Renal cortex interstitium (tissue), 11 donors: ENCODE data around the gene HOXB9. TPM values are rescaled to one million over a fixed set of nuclear protein-coding genes. Genes with fewer than 3 reads are reported as not detected.
A peak's percentile ranks its signal among the peaks of the same experiment; 100 is the strongest.

Source experiments
- DNase-seq, 11 donors: peaks; one replicate each; pipeline ENCODE4 v3.0.0-alpha.2; 2013; ENCODE audit warnings: low read depth in 9 of 11, low spot score in 4 of 11; ENCODE audit errors: extremely low read depth in 1 of 11
- polyA plus RNA-seq, 3 donors: library from polyadenylated mRNA; unstranded; fragments of 120-200 nt; gene quantifications; one replicate each; pipeline ENCODE4 v1.2.1, GENCODE V29; 2013; ENCODE audit not compliant: insufficient read length in 3 of 3

HOXB9 gene
- polyA plus RNA-seq, 3 donors, result 68.7 to 88.7 (median 72.5) TPM

GRCh38 chr17:48616717-48617470, 9.3 kb downstream of the HOXB9 start:
- DNase-seq, result peak in 2 of 11 donors; percentile 15 to 42

GRCh38 chr17:48615963-48616716, 10.0 kb downstream of the HOXB9 start:
- DNase-seq, result peak in 2 of 11 donors; percentile 25 to 27

GRCh38 chr17:48615047-48615962, 10.9 kb downstream of the HOXB9 start, which contains the start of gene HOXB8:
TSS of gene HOXB8 (minus strand) at chr17:48615292. CDS start at chr17:48614704, 588 bp downstream.
- peak in 3 of 11 donors; percentile 58 to 63 (median 58) for DNase-seq

- DNase-seq, result peak in 1 of 11 donors; percentile 31
Observed at GRCh38 chr17:48613862-48614694, 12.1 kb downstream of the HOXB9 start.

- DNase-seq, result peak in 1 of 11 donors; percentile 40
Observed at GRCh38 chr17:48612854-48613691, 13.1 kb downstream of the HOXB9 start.

GRCh38 chr17:48612456-48612853, 13.7 kb downstream of the HOXB9 start:
- DNase-seq, result no peak

- DNase-seq, result peak in 4 of 11 donors; percentile 81 to 90 (median 86)
Observed at GRCh38 chr17:48611681-48612455, 14.3 kb downstream of the HOXB9 start.

- no peak for DNase-seq
Observed at GRCh38 chr17:48611213-48611612, 14.9 kb downstream of the HOXB9 start.

- peak in 1 of 11 donors; percentile 77 for DNase-seq
Observed at GRCh38 chr17:48610282-48611211, 15.6 kb downstream of the HOXB9 start, which contains the start of gene HOXB7. TSS of gene HOXB7 (minus strand) at chr17:48611017. CDS start at chr17:48610918, 99 bp downstream.

- no peak for DNase-seq
Observed at GRCh38 chr17:48609759-48610281, 16.3 kb downstream of the HOXB9 start.

- DNase-seq, result no peak
Observed at GRCh38 chr17:48609033-48609432, 17.1 kb downstream of the HOXB9 start.

GRCh38 chr17:48608494-48608834, 17.7 kb downstream of the HOXB9 start:
- no peak for DNase-seq

- no peak for DNase-seq
Observed at GRCh38 chr17:48606892-48607614, 19.1 kb downstream of the HOXB9 start.

- no peak for DNase-seq
Observed at GRCh38 chr17:48605991-48606891, 19.9 kb downstream of the HOXB9 start.
